B cell (primary cell): ENCODE data around the gene ERBB4. TPM values are rescaled to one million over a fixed set of nuclear protein-coding genes. Genes with fewer than 3 reads are reported as not detected.

Experiments used
- ATAC-seq: fragments of 200-7000 bp; cut with Tn5 transposase; one replicate; pipeline ENCODE4 v1.10.0; 2021; ENCODE audit warnings: low read depth, mild to moderate bottlenecking, moderate number of reproducible peaks, moderate library complexity
- CTCF ChIA-PET: fragments of 350-600 bp; sonication (Branson Sonifier 250); formaldehyde crosslinking; loops from one replicate; lab custom pipeline; 2021; ENCODE audit warnings: antibody characterized with exemption, inconsistent platforms; lab: Charles Lee
- POLR2A ChIA-PET: fragments of 350-600 bp; sonication (Branson Sonifier 250); formaldehyde crosslinking; loops from one replicate; lab custom pipeline; 2021; ENCODE audit warnings: antibody characterized with exemption; lab: Charles Lee
- DNase-seq: peaks from one replicate; pipeline ENCODE4 v3.0.0; 2013
- H2AFZ ChIP-seq: 2 replicates; pipeline ENCODE4 v1.6.1; 2012; ENCODE audit warnings: mild to moderate bottlenecking, low read depth, low read length; ENCODE audit not compliant: insufficient read depth, poor library complexity, severe bottlenecking
- H3K27ac ChIP-seq, 2 donors: 1 replicate in 1 of 2; 2 replicates in 1 of 2; pipeline ENCODE4 v1.5.1; 2012 to 2013; ENCODE audit warnings: low read length in 2 of 2, mild to moderate bottlenecking in 2 of 2, moderate library complexity in 1 of 2
- H3K27me3 ChIP-seq, 4 experiments: fragments of 200-600 bp in 1 of 4; sonication (generic) in 1 of 4; replicated peaks in 1 of 4; 1 replicate in 2 of 4; 2 replicates in 2 of 4; pipeline versions ENCODE4 v1.6.1 to v1.7.0; 2013 to 2016; ENCODE audit warnings: low read length in 3 of 4, mild to moderate bottlenecking in 2 of 4, mixed read lengths in 1 of 4, moderate library complexity in 1 of 4; ENCODE audit not compliant: insufficient read depth in 4 of 4, control insufficient read depth in 3 of 4; ENCODE audit errors: control extremely low read depth in 1 of 4
- H3K36me3 ChIP-seq, 2 experiments: replicated peaks in 1 of 2; 1 replicate in 1 of 2; 2 replicates in 1 of 2; pipeline versions ENCODE4 v1.6.1 to v1.7.1; 2013; ENCODE audit warnings: low read length in 1 of 2; ENCODE audit not compliant: insufficient read depth in 2 of 2, control insufficient read depth in 1 of 2; ENCODE audit errors: control extremely low read depth in 1 of 2, extremely low read depth in 1 of 2
- H3K4me1 ChIP-seq, 2 donors: fragments of 200-600 bp in 1 of 2; sonication (generic) in 1 of 2; 1 replicate in 1 of 2; 2 replicates in 1 of 2; pipeline versions ENCODE4 v1.5.1 to v1.6.1; 2013 to 2017; ENCODE audit warnings: low read length in 2 of 2; ENCODE audit not compliant: control insufficient read depth in 2 of 2, insufficient read depth in 2 of 2
- H3K4me2 ChIP-seq: replicated peaks from 2 replicates; pipeline ENCODE3; 2012; ENCODE audit warnings: mild to moderate bottlenecking, low read depth, low read length; ENCODE audit not compliant: poor library complexity, severe bottlenecking
- H3K4me3 ChIP-seq, 5 experiments: fragments of 200-600 bp in 1 of 5; sonication (generic) in 1 of 5; 1 replicate in 3 of 5; 2 replicates in 2 of 5; pipeline versions ENCODE4 v1.5.1 to v1.7.0; 2011 to 2016; ENCODE audit warnings: low read length in 4 of 5, mild to moderate bottlenecking in 4 of 5, low read depth in 2 of 5, control low read depth in 1 of 5, moderate library complexity in 1 of 5; ENCODE audit not compliant: insufficient read depth in 1 of 5; ENCODE audit errors: control extremely low read depth in 1 of 5, extremely low read depth in 1 of 5
- H3K79me2 ChIP-seq: fragments of 200-600 bp; sonication (generic); one replicate; pipeline ENCODE4 v1.6.0; 2016; ENCODE audit warnings: low read length; ENCODE audit not compliant: control insufficient read depth, insufficient read depth
- H3K9ac ChIP-seq: fragments of 200-600 bp; sonication (generic); 2 replicates; pipeline ENCODE4 v1.6.1; 2017; ENCODE audit warnings: mild to moderate bottlenecking, low read length, moderate library complexity
- H3K9me3 ChIP-seq, 3 donors: one replicate each; pipeline versions ENCODE4 v1.6.1 to v1.7.1; 2013; ENCODE audit warnings: low read length in 2 of 3; ENCODE audit not compliant: control insufficient read depth in 2 of 3, insufficient read depth in 1 of 3; ENCODE audit errors: control extremely low read depth in 1 of 3
- H4K20me1 ChIP-seq: 2 replicates; pipeline ENCODE4 v1.6.0; 2012; ENCODE audit warnings: mild to moderate bottlenecking, low read length; ENCODE audit not compliant: insufficient read depth, control insufficient read depth, poor library complexity, severe bottlenecking
- H3K27ac Mint-ChIP-seq: one replicate; pipeline ENCODE4 v1.8.0; 2021; ENCODE audit warnings: mixed read lengths
- H3K27me3 Mint-ChIP-seq: one replicate; pipeline ENCODE4 v1.8.0; 2021; ENCODE audit warnings: mixed read lengths
- H3K4me1 Mint-ChIP-seq: one replicate; pipeline ENCODE4 v1.8.0; 2021; ENCODE audit warnings: mixed read lengths
- H3K4me3 Mint-ChIP-seq: one replicate; pipeline ENCODE4 v1.8.0; 2021; ENCODE audit warnings: mixed read lengths
- H3K9me3 Mint-ChIP-seq: one replicate; pipeline ENCODE4 v1.8.0; 2022; ENCODE audit warnings: mixed read lengths; ENCODE audit not compliant: insufficient read depth
- CTCF ChIP-seq: fragments of 200-600 bp; IDR thresholded peaks from one replicate; pipeline ENCODE4 v1.8.0; 2022; ENCODE audit warnings: antibody characterized with exemption, mild to moderate bottlenecking
- EZH2 ChIP-seq: IDR thresholded peaks from 2 replicates; pipeline ENCODE4 v1.6.1; 2012; ENCODE audit warnings: borderline replicate concordance, low read depth, mild to moderate bottlenecking, moderate library complexity, low read length; ENCODE audit not compliant: insufficient read depth, poor library complexity, severe bottlenecking
- WGBS: methylation state at CpG from one replicate; pipeline ENCODE4 v1.1.5; 2013; ENCODE audit warnings: missing lambda C conversion rate; ENCODE audit not compliant: insufficient coverage; 5-methylcytosine and 5-hydroxymethylcytosine counted together
- intact Hi-C: fragments of 100-400 bp; cut with micrococcal nuclease; formaldehyde crosslinking; loops from one replicate; pipeline ENCODE4 v1.10.0; 2022
- polyA plus RNA-seq: library from polyadenylated mRNA; depleted of rRNA; stranded (reverse); fragments of >200 nt; gene quantifications from 2 replicates; pipeline ENCODE4 v1.2.3, GENCODE V29; 2012
- total RNA-seq, 2 donors: library from RNA; stranded (reverse); fragments of 120-200 nt in 1 of 2; gene quantifications; 1 replicate in 1 of 2; 2 replicates in 1 of 2; pipeline versions ENCODE4 v1.2.3 to v1.2.4, GENCODE V29; 2013 to 2022

Gene ERBB4
- total and polyA plus RNA-seq, 2 donors (not counting 1 experiment from before 2014, with no cell fraction given), result not detected

GRCh38 chr2:212186166-212186565 lies 352.4 kb downstream of the ERBB4 start:
- Histone ChIP-seq H3K36me3 (no peaks in the 10 kb centered on the region), H3K27ac (no peak overlapping the region), H3K4me2 (no peak overlapping the region), H3K9ac (no peak overlapping the region), H3K4me1 (no peaks in the 10 kb centered on the region), H3K79me2 (no peaks in the 10 kb centered on the region), H2AFZ (no peak overlapping the region), H3K27me3 (no peaks in the 10 kb centered on the region), H3K4me3 (no peak overlapping the region), H4K20me1 (no peaks in the 10 kb centered on the region), H3K9me3 (no peaks in the 10 kb centered on the region)
- CTCF ChIA-PET, result no interaction called here
- WGBS, result 68% methylated on average over 2 of the region's 3 CpGs
- no peak for DNase-seq
- POLR2A ChIA-PET, result no interaction called here
- intact Hi-C loops, result no loop called here
- Mint-ChIP-seq H3K27ac (no peak overlapping the region), H3K4me1 (no peaks in the 10 kb centered on the region), H3K4me3 (no peak overlapping the region), H3K9me3 (no peaks in the 10 kb centered on the region), H3K27me3 (no peaks in the 10 kb centered on the region)
- ATAC-seq, result no peak
- TF ChIP-seq EZH2, result no peak
- no peak for TF ChIP-seq CTCF

DNA sequence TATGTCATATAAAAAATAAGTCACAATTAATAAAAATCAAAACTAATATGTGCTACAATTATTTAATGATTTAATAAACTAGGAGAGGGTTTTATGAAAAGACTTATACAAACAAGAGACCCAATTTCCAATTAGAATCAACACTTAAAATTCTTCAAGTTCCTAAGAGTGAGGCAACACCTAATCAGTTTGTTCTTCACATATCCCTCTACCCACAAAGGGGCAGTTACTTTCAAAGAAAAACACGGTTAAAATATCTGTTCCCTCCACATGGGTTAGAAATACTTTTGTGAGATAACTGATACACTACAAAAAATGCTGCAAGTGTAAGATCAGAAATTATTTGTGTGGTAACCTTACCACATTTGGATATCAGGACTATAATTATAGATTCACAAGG lies 357.0 kb downstream of the ERBB4 start:
- H3K27me3 ChIP-seq, result no peaks in the 10 kb centered on the region
- Mint-ChIP-seq H3K27me3 (no peaks in the 10 kb centered on the region), H3K4me1 (no peaks in the 10 kb centered on the region), H3K4me3 (no peak overlapping the region), H3K27ac (no peak overlapping the region), H3K9me3 (no peaks in the 10 kb centered on the region)
- intact Hi-C loops, result no loop called here
- H3K4me1 ChIP-seq, result no peaks in the 10 kb centered on the region
- no peaks in the 10 kb centered on the region for H3K9me3 ChIP-seq
- H3K36me3 ChIP-seq, result no peaks in the 10 kb centered on the region
- ATAC-seq (no peak), DNase-seq (no peak)
- ChIA-PET POLR2A (no interaction called here), CTCF (no interaction called here)
- no CpG with 5 or more reads among the region's 1 CpG for WGBS
- no peaks in the 10 kb centered on the region for H4K20me1 ChIP-seq
- no peak overlapping the region for H3K4me3 ChIP-seq
- H3K9ac ChIP-seq, result no peak overlapping the region
- no peak overlapping the region for H3K4me2 ChIP-seq
- no peak overlapping the region for H3K27ac ChIP-seq
- TF ChIP-seq CTCF (no peak), EZH2 (no peak)
- H2AFZ ChIP-seq, result no peak overlapping the region
- no peaks in the 10 kb centered on the region for H3K79me2 ChIP-seq
